NOMO-1 (cell line): ENCODE results near the gene MUC5AC.

Source experiments
- DNase-seq, 2 experiments: peaks; one replicate each; lab custom pipeline; 2025; ENCODE audit not compliant: unreplicated experiment in 2 of 2; lab: John Stamatoyannopoulos, UW

The MUC5AC gene

GRCh38 chr11:1193326-1194230 lies 35.8 kb downstream of the MUC5AC start:
- DNase-seq, result no peak

GRCh38 chr11:1194231-1194976 lies 36.7 kb downstream of the MUC5AC start:
- no peak for DNase-seq

- no peak for DNase-seq
Measured at GRCh38 chr11:1194977-1195681, 37.4 kb downstream of the MUC5AC start.

- no peak for DNase-seq
Measured at GRCh38 chr11:1195682-1196515, 38.1 kb downstream of the MUC5AC start.

- no peak for DNase-seq
Measured at GRCh38 chr11:1196516-1197391, 39.0 kb downstream of the MUC5AC start.

GRCh38 chr11:1197431-1197885 lies 39.7 kb downstream of the MUC5AC start:
- DNase-seq, result no peak

GRCh38 chr11:1197886-1198560 lies 40.3 kb downstream of the MUC5AC start:
- no peak for DNase-seq

GRCh38 chr11:1198561-1199240 lies 40.9 kb downstream of the MUC5AC start:
- DNase-seq, result no peak

- no peak for DNase-seq
Measured at GRCh38 chr11:1199241-1199750, 41.5 kb downstream of the MUC5AC start.

GRCh38 chr11:1199751-1200610 lies 42.2 kb downstream of the MUC5AC start:
- DNase-seq, result no peak

GRCh38 chr11:1200611-1201191 lies 42.9 kb downstream of the MUC5AC start:
- no peak for DNase-seq

- no peak for DNase-seq
Measured at GRCh38 chr11:1201395-1202153, 43.8 kb downstream of the MUC5AC start.

GRCh38 chr11:1202154-1202775 lies 44.5 kb downstream of the MUC5AC start:
- no peak for DNase-seq

GRCh38 chr11:1202776-1203504 lies 45.2 kb downstream of the MUC5AC start:
- DNase-seq, result peak; percentile 15 to 19
